ENCODE measurements around the gene C2orf68.
A peak's percentile ranks its signal among the peaks of the same experiment; 100 is the strongest.

The C2orf68 gene

DNA sequence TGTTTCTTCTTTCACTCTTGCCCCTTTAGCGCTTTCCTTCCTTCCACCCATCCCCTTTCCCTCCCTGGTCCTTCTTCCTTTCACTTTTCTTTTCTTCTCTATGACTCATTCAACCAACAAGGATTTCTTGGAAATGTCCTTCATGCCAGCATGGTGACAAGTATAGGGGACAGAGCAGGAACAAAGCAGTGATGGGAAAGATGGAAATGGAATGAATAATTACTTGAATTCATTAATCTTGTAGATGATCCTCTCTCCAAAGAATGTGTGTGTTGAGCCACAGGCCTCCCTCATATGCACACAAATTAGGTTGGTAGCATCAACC, 26.1 kb downstream of the C2orf68 start:
- TF ChIP-seq, protein P1, sequence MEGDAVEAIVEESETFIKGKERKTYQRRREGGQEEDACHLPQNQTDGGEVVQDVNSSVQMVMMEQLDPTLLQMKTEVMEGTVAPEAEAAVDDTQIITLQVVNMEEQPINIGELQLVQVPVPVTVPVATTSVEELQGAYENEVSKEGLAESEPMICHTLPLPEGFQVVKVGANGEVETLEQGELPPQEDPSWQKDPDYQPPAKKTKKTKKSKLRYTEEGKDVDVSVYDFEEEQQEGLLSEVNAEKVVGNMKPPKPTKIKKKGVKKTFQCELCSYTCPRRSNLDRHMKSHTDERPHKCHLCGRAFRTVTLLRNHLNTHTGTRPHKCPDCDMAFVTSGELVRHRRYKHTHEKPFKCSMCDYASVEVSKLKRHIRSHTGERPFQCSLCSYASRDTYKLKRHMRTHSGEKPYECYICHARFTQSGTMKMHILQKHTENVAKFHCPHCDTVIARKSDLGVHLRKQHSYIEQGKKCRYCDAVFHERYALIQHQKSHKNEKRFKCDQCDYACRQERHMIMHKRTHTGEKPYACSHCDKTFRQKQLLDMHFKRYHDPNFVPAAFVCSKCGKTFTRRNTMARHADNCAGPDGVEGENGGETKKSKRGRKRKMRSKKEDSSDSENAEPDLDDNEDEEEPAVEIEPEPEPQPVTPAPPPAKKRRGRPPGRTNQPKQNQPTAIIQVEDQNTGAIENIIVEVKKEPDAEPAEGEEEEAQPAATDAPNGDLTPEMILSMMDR (conservative IDR thresholded peaks at IDR 0.05; ENCODE audit: low read depth) = no peak
- CTCF ChIA-PET = no interaction called here
- H3K27ac ChIP-seq = peak overlapping the region; percentile 91
- POLR2A ChIA-PET (ENCODE audit: low non-redundant PET) = interaction anchor here (0.8 kb wide), 1 partner anchor 9 kb away, joined by 3 read pairs; the partner anchor contains the start of gene RNF181
- DNase-seq (ENCODE audit: low spot score) = no peak

DNA sequence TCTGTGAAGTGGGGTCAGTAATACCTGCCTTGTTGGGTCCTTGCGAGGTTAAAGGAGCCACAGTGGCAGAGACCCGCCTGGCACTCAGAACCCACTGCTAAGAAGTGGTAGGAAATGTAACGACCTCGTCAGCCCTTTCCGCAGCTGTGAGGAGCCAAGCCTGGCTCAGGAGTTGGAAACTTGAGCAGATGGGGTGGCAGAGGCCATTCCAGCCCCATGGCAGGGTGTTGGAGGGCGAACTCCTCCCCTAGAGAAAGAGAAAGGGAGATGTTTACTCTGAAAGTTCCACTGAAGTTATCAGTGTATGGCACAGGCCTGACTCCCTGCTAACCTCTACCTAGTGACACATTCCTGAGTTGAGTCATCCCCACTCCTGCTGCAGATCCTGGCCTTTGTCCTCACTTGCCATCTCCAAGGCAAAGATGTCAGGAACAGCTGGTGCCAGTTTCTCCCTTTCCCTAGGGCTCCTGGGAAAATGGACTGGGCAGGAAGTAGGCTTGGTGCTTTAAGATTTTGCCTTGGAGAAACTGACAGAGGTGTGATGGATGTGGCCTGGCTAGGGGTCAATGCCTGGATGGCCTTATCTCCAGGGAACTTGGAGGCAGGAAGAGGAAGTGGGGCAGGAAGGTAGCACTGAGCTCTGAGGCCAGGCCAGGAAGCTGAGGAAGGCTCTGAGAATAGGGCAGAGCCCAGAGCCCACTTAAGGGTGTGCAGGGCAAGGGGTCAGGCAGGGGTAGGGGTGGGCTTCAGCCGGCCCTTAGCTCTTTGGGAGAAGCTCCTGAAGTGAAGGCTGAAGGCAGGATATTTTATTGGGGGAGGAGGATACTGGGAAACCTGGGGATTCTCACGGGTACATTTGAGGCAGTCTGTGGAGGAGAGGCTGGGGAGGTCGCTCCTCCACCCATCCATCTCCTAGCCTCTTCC, 26.7 kb downstream of the C2orf68 start:
- H3K27ac ChIP-seq = peak overlapping the region; percentile 91
- TF ChIP-seq, protein P1 (conservative IDR thresholded peaks at IDR 0.05; ENCODE audit: low read depth) = no peak
- POLR2A ChIA-PET (ENCODE audit: low non-redundant PET) = interaction anchor here (0.8 kb wide), 1 partner anchor 10 kb away, joined by 3 read pairs; the partner anchor contains the start of gene RNF181
- peak; percentile 73 for DNase-seq (ENCODE audit: low spot score)
- CTCF ChIA-PET = no interaction called here

DNA sequence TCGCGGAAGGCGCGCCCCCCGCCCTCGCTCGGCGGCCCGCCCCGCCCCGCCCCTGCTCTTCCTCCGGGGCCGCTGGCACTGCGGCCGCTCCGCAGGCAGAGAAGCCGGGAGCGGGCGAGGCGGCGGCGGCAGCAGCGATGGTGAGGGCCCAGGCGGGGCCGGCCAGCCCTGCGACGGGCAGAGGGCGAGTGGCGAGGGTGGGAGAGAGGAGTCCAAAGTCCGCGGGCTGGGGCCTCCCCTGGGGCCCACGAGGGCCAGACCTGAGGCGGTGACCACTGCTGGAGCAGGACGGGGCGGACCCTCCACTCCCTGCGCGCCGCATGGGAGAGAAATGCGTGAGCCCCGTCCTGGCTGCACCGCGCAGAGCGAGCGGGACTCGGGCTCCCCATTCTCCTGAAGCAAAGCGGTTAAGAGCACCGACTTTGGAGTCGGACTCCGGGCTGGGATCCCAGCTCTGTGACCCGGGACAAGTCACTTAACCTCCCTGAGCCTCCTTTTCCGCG, 27.5 kb downstream of the C2orf68 start, which contains the start of gene VAMP5:
Gene VAMP5, plus strand, starts transcription at position 78 of the 503 bp plus-strand sequence. Its CDS starts 60 bp downstream, at position 138.
- POLR2A ChIA-PET (ENCODE audit: low non-redundant PET) = no interaction called here
- CTCF ChIA-PET = no interaction called here
- TF ChIP-seq, protein P1 (conservative IDR thresholded peaks at IDR 0.05; ENCODE audit: low read depth) = no peak
- peak within 1 kb of the TSS; percentile 91 for H3K27ac ChIP-seq
- DNase-seq (ENCODE audit: low spot score) = no peak

DNA sequence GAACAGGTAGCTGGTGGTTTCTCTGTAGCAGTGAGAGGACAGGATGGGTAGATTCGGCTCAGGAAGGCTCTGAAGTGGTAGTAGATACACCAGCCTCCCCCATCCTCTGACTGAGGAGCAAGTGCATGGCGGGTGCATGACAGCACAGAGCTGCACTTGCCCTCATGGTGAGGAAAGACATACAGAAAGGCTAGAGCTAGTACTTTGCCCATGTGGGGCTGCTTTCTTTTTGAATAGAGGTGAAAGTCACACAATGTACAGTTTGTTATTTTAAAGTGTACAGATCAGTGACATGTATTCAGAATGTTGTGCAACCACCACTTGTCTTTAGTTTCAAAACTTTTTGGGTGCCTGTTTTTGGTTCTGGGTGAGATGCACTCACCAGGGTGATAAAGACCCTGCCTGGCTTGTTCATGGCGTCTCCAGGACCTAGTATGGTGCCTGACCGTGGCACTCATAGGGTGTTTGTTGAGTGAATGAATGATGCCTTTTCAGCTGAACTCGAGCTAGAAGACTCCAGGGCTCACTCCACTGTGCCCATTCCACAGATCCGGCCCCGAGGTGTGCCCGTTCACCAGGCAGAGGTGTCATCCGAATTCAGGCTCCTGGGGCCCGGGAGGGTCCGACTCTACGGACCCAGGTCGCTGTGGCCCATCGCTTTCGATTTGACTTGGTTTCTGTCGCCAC, 28.1 kb downstream of the C2orf68 start:
- TF ChIP-seq, protein P1 (conservative IDR thresholded peaks at IDR 0.05; ENCODE audit: low read depth) = no peak

DNA sequence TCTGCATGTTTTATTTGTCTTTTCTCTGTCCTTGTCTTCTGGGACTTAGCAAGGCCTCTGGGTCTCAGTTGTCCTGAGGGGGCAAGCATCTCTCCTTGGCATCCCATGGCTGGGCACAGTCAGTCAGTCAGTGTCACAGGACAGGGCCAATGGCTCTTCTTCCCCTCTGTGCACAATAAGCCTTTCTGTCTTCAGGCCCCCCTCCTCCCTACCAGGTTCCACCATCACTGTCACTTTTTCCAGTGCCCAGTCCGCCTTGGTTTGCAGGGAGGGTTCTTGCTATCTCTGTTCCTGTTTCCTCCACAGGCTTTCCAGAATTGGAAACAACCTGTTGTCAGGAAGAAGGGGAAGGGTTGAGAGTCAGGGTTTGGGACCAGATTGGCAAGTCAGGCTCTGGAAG, 29.4 kb downstream of the C2orf68 start:
- CTCF ChIA-PET = no interaction called here
- peak overlapping the region; percentile 91; the same call in 1 of the 2 replicates for H3K27ac ChIP-seq
- POLR2A ChIA-PET (ENCODE audit: low non-redundant PET) = no interaction called here
- TF ChIP-seq, protein P1 (conservative IDR thresholded peaks at IDR 0.05; ENCODE audit: low read depth) = no peak
- no peak for DNase-seq (ENCODE audit: low spot score)

More for the DNA sequence above, 28.1 kb downstream of the C2orf68 start:
- DNase-seq (ENCODE audit: low spot score) = no peak
- ChIA-PET CTCF (no interaction called here), POLR2A (ENCODE audit: low non-redundant PET) (no interaction called here)
- H3K27ac ChIP-seq = peak overlapping the region; percentile 91

DNA sequence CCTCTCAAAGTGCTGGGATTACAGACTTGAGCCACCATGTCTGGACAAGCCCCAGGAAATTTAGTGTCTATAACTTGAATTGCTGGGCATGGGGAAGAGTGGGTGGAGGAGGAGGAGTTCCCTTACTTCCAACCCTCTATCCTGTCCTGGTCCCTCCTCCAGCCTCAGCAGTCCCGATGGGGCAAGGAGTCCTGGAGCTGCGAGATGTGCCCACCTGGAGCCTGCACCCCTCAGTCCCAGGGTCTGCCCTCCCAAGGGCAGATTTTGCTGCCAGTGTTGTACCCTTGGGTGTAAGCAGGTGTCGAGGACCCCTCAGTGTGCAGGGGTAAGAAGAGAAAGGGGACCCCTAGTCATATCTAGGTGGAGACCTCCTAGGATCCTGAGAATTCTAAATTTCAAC, 31.7 kb downstream of the C2orf68 start:
- DNase-seq (ENCODE audit: low spot score) = no peak
- CTCF ChIA-PET = no interaction called here
- TF ChIP-seq, protein P1 (conservative IDR thresholded peaks at IDR 0.05; ENCODE audit: low read depth) = no peak

More for the DNA sequence above, 31.7 kb downstream of the C2orf68 start:
- peak overlapping the region; percentile 88 for H3K27ac ChIP-seq
- POLR2A ChIA-PET (ENCODE audit: low non-redundant PET) = no interaction called here
